ENCODE results near the gene CCDC73. TPM values are rescaled to one million over a fixed set of nuclear protein-coding genes. Genes with fewer than 3 reads are reported as not detected.
A peak's percentile ranks its signal among the peaks of the same experiment; 100 is the strongest.

Gene CCDC73
- total RNA-seq, 6 experiments from 2014 or later: 0.18 to 0.44 (median 0.26) TPM

GRCh38 chr11:32820497-32820896, 26.0 kb upstream of the CCDC73 start:
- intact Hi-C loops (cut with DNase I): no loop called here
- TF ChIP-seq POLR2A (IDR thresholded peaks at IDR 0.05): no peak
- no peak for TF ChIP-seq CTCF (IDR thresholded peaks at IDR 0.05)
- Histone ChIP-seq H3K36me3 (no peaks in the 10 kb centered on the region), H3K4me1 (peaks cover 0 to 4% (median 0%) of the 10 kb centered on the region in 4 donors), H3K27me3 (no peaks in the 10 kb centered on the region), H3K9me3 (no peaks in the 10 kb centered on the region), H3K4me3 (no peak overlapping the region), H3K27ac (no peak overlapping the region)
- no peak for DNase-seq
- ATAC-seq: no peak

GRCh38 chr11:32819187-32819586, 24.7 kb upstream of the CCDC73 start:
- H3K4me1 ChIP-seq: peaks cover 0 to 4% (median 0%) of the 10 kb centered on the region in 4 donors
- H3K27me3 ChIP-seq: no peaks in the 10 kb centered on the region
- ATAC-seq (no peak), DNase-seq (no peak)
- WGBS (ENCODE audit: insufficient coverage, low coverage, low lambda C conversion rate, missing lambda C conversion rate): 88% methylated on average over 2 of the region's 2 CpGs
- TF ChIP-seq POLR2A (IDR thresholded peaks at IDR 0.05): no peak
- no peak for TF ChIP-seq CTCF (IDR thresholded peaks at IDR 0.05)
- no peak overlapping the region for H3K27ac ChIP-seq
- H3K9me3 ChIP-seq: no peaks in the 10 kb centered on the region
- H3K36me3 ChIP-seq: no peaks in the 10 kb centered on the region
- H3K4me3 ChIP-seq: no peak overlapping the region
- intact Hi-C loops (cut with DNase I): no loop called here

GRCh38 chr11:32817852-32818183, 23.4 kb upstream of the CCDC73 start:
- intact Hi-C loops (cut with DNase I): no loop called here
- ATAC-seq: no peak
- 50% methylated on average over 2 of the region's 3 CpGs for WGBS (ENCODE audit: insufficient coverage, low coverage, low lambda C conversion rate, missing lambda C conversion rate)

GRCh38 chr11:32817181-32817851, 22.9 kb upstream of the CCDC73 start:
- H3K4me1 ChIP-seq: peaks cover 0 to 4% (median 0%) of the 10 kb centered on the region in 4 donors
- ATAC-seq: no peak
- no peak for DNase-seq
- no peaks in the 10 kb centered on the region for H3K9me3 ChIP-seq
- H3K4me3 ChIP-seq: no peak overlapping the region
- 85% methylated on average over 4 of the region's 4 CpGs for WGBS (ENCODE audit: insufficient coverage, low coverage, low lambda C conversion rate, missing lambda C conversion rate)
- no peaks in the 10 kb centered on the region for H3K36me3 ChIP-seq
- intact Hi-C loops (cut with DNase I): no loop called here
- TF ChIP-seq CTCF (IDR thresholded peaks at IDR 0.05): no peak
- TF ChIP-seq POLR2A (IDR thresholded peaks at IDR 0.05): no peak
- H3K27ac ChIP-seq: no peak overlapping the region
- no peaks in the 10 kb centered on the region for H3K27me3 ChIP-seq

More at GRCh38 chr11:32817852-32818183, 23.4 kb upstream of the CCDC73 start:
- TF ChIP-seq POLR2A (IDR thresholded peaks at IDR 0.05) (no peak), CTCF (IDR thresholded peaks at IDR 0.05) (no peak)
- Histone ChIP-seq H3K9me3 (no peaks in the 10 kb centered on the region), H3K36me3 (no peaks in the 10 kb centered on the region), H3K27ac (no peak overlapping the region), H3K4me1 (peaks cover 0 to 4% (median 0%) of the 10 kb centered on the region in 4 donors), H3K4me3 (no peak overlapping the region), H3K27me3 (no peaks in the 10 kb centered on the region)
- DNase-seq: no peak

- 25% methylated on average over 3 of the region's 3 CpGs for WGBS (ENCODE audit: insufficient coverage, low coverage, low lambda C conversion rate, missing lambda C conversion rate)
- ATAC-seq (peak; percentile 98 to 99 (median 99)), DNase-seq (peak; percentile 57 to 80 (median 66))
- no peak overlapping the region for H3K27ac ChIP-seq
- H3K36me3 ChIP-seq: no peaks in the 10 kb centered on the region
- peak; percentile 62 to 82 (median 77) for TF ChIP-seq CTCF (IDR thresholded peaks at IDR 0.05)
- TF ChIP-seq POLR2A (IDR thresholded peaks at IDR 0.05): no peak
- no peaks in the 10 kb centered on the region for H3K27me3 ChIP-seq
- intact Hi-C loops (cut with DNase I): no loop called here
- no peaks in the 10 kb centered on the region for H3K9me3 ChIP-seq
- H3K4me3 ChIP-seq: no peak overlapping the region
- H3K4me1 ChIP-seq: no peaks in the 10 kb centered on the region
Observed at GRCh38 chr11:32809313-32809712, 14.9 kb upstream of the CCDC73 start.

Data from right lobe of liver (tissue), 6 donors.